ENCODE measurements around the gene TFB2M.

The TFB2M gene

DNA sequence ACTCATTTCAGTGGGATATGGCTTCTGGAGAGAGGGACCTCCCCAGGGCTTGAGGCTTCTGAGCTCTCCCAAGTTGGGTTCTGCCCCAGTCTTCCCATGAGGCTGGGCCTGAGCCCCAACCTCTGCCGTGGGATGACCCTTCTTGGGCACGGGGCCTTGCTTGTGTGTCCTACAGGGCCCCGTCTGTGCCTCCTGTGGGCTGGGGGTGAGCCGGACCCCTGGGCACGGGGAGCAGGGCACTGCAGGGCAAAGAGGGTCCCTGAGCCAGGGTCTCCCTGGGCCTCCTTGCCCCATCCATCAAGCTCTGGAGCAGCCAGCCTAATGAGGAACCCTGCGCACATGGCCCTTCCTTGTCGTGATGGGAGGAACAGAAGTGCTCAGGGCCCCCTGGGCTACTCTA lies 53.8 kb downstream of the TFB2M start:
- DNase-seq, result no peak

DNA sequence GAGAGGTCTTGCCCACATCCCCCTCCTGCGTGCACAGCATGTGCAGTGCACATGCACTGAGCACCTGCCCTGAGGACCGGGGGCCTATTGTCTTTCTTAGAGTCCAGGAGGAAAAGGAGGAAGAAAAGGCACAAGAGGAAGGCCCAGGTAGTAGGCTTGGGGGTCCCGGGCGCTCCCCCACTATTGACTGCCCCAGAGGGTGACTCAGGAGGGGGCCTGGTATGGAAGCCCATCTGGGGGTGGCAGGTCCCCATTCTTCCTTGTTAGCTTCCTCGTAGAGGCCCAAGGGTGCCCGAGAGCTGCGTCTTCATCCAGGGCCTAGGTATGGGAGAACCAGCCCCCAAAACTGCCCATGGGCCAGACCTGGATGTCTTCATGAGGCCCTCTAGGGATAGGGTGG lies 54.9 kb downstream of the TFB2M start:
- no peak for DNase-seq

DNA sequence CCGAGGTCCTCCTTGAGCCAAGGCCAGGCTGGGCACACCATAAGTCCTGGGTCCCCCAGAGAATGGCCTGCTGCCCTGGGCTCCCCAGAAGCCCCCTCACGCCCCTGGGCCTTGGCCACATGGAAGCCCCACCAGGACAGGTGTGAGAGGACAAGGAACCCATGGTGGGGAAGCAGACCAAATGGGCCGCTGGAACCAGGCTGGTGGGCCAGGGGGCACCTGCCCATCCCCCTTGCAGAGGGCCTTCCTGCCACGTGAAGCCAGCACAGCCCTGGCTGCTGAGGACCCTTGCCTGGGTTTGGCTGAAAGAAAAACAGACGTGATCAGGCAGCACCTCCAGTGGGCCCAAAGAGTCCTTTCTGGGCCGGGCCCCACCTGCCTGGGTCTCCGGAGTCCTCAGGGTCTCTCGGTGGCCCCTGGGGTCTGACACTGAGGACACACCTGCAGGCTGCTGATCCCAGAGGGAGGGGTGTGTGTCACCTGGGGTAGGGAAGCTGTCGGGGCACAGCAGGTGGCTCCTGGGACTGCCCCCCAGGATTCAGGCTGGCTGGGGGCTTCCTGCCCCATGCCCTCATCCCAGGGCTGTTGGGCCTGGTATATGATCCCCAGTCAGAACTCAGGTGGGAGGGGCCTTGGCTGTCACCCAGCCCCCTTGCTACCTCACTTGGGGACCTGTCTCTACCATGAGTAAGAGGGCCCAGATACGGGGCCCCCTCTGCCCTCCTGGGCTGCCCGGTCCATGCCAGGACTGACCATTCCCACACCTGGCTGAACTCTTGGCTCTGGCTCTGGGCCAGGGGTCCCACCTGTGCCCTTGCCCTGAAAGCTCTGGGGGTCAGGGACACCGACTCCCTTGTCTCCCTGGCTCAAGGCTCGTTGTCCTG lies 55.7 kb downstream of the TFB2M start:
- no peak for DNase-seq

DNA sequence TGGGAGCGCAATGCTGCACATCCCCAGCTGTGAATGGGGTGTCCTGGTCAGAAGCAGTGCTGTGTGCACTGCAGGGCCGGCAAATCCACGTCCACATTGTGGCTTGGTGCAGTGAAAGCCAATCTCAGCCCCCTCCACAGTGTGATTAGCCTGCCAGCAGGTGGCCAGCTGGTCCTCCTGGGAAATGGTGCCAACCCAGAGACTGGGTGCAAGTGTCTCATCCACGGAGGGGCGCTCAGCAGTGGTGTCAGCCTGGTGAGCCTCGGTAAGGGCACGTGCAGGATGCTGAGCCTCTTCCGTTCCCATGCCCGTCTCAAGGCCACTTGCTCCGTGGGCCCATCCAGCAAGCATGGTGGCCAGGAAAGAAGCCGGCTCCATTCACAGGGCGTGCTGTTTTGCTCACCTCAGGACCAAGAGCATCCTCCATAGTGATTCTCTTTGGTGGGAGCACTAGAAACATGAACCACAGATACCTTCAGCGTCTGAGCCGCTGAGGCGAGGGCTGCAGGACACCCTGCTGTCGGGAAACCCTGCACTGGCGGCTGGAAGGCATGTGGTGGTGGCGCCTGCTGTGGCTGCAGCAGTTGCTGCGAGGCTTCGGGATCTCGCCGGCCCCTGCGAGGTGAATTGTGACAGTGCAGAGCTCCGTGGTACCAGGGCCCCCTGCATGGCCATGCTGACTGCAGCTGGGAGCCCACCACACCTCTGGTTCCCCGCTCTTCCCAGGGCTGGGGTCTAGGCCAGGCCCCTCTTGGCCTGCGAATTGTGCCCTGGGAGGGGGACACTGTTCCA lies 57.0 kb downstream of the TFB2M start:
- no peak for DNase-seq

DNA sequence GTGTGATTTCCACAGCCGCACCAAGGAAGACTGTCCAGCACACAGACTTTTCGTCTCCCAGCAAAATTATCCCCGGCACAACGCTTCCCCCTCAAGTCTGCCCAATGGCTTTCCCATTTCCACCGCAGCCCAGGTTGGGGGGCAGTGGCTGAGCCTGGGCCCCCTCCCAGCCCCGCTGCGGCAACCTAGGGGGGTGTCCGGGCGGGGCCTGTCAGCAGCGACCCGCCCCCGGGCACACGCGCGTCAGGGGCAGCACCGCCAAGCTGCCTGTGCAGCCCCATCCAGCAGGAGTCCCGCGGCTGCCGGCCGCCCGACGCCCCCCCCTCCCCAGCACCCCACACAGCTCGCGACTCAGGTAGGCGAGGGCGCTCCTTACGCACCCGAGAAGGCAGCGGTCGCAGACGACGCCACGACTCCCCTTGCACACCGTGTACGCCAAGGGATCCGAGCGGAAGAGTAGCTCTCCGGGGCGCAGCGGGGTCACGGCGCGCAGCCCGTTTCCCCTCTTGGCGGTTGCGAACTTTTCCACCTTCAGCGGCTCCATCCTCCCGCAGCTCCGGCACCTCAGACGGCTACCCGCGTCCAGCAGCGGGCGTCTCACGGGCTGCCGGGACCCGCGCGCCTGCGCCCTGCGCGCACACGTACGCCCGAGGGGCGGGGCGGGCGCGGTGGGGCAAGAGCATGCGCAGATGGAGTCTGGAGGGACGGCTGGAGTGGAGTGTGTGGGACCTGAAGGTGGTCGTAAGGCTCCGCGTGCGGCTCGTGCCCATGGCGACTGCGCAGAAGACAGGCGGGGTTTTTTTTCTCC lies 59.2 kb downstream of the TFB2M start, which contains the start of gene SMYD3:
Gene SMYD3, minus strand, starts transcription at position 606 of the 808 bp plus-strand sequence.
- DNase-seq, result peak; percentile 46

DNA sequence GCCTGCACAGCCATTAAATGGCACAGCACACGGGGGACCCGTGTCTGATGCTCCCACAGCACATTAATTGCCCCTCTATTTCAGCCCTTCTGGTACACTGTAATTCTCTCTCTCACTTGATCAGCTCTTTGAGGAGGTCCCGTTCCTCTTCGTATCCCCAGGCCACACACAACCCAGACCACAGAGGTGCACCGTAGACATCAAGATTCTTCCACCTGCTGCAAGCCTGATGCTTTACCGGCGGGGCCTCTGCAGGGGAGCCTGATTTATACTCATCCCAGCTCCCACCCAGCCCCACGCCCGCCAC lies 59.7 kb downstream of the TFB2M start:
- DNase-seq, result no peak

DNA sequence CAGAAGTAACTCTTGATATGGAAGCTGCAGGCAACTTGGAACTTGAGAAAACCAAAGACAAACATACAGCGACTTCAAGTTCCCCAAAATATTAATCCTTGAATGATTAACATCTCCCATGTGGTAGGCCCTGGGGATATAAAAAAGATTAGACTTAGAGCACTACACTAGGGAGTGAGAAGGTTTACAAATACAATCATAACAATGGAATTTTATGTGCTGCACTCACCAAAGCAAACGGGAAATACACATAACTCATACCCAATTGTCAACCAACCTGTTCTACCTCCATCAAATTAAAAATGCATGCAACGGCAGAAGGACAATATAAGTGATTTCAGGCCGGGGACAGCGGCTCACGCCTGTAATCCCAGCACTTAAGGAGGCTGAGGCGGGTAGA lies 62.7 kb downstream of the TFB2M start:
- DNase-seq, result no peak

DNA sequence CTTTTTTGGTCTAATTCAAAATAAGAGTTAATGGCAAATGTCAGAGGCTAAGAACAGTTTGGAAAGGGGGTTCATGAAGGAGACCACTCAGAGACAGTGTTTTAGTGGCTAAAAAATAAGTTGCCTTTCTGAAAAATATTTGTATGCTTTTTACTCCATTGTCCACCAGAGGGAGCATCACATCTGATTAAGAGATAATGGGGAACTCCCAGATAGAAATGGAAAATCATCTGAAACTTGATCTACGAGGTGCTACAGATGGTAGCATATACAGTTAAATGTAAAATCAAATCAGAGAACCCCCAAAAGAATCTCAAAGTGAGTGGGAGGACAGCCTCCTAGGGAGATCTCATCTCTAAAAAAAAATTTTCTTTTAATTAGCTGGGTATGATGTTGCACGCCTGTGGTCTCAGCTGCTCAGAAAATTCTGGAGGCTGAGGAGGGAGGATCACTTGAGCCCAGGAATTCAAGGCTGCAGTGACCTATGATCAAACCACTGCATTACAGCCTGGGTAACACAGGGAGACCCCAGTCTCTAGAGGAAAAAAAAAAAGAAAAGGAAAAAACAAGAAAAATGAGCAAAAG lies 68.6 kb downstream of the TFB2M start:
- DNase-seq, result peak; percentile 53

DNA sequence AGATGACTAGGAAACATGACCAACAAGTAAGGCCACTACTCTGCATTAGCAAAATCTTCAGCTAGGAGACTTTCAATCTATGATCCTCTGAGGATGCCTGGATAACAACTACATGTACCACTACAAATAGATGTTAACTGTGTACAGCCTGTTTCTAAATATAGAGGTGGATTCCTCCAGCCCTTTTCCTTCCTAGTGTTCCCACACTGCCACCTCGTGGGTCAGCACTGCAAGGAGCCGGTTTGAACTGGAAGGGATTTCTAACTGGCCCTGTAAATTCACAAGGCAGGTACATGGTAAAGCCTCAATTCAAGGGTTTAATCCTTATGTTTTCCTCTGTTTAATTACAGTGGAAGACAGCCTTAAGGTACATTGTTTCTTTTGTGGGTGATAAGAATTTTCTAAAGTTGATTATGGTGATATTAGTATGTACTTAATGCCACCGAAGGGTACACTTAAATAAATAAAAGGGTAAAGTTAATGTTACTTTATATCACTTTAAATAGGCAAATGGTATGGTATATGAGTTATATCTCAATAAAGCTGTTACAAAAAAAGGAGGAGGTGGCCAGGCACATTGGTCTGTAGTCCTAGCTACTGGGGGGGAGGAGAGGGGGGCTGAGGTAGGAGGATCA lies 73.3 kb downstream of the TFB2M start:
- no peak for DNase-seq

DNA sequence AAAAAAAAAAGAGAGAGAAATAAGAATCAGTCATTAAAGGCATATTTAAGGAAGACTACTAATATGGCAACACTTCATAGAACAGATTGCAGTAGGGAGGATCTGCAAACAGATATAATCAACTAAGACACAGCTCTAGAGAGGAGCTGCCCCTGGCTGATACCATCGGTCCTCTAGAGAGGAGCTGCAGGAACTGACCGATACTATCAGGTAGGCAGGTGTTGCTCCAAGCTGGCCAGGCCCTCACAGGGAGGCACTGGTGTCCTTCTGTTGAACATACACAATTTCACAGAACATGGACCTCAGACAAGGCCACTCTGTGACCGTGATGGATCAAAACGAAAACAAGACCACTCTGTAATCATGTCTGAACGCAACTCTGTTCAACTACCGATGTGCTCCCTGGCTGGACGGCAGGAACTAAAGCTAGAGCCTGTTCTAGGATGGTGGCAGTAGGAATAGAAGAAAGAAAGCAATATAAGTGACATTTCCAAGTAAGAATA lies 74.5 kb downstream of the TFB2M start:
- no peak for DNase-seq

Data from GF-D8 (cell line).